GM23338 (cell line): Measurements from ENCODE around the gene GPR39.

Source experiments
- CREB1 ChIP-seq: fragments of 250-450 bp; sonication (Bioruptor Pico); IDR thresholded peaks from 2 replicates; pipeline ENCODE4 v1.5.0; 2020; ENCODE audit warnings: low read depth, mild to moderate bottlenecking, moderate library complexity
- ETS1 ChIP-seq: IDR thresholded peaks from 2 replicates; pipeline ENCODE4 v1.6.1; 2016; ENCODE audit warnings: antibody characterized with exemption
- EZH2 ChIP-seq: fragments of 200-600 bp; sonication (generic); IDR thresholded peaks from one replicate; pipeline ENCODE4 v1.8.0; 2017; ENCODE audit warnings: antibody characterized with exemption, mild to moderate bottlenecking, low read depth; ENCODE audit not compliant: unreplicated experiment
- EZH2phosphoT487 ChIP-seq: fragments of 200-600 bp; sonication (generic); IDR thresholded peaks from one replicate; pipeline ENCODE4 v1.8.1; 2018; ENCODE audit warnings: antibody characterized with exemption; ENCODE audit not compliant: unreplicated experiment
- JUNB ChIP-seq: IDR thresholded peaks from one replicate; pipeline ENCODE4 v1.6.1; 2016; ENCODE audit warnings: antibody characterized with exemption; ENCODE audit not compliant: unreplicated experiment
- POLR2AphosphoS5 ChIP-seq: IDR thresholded peaks from 2 replicates; pipeline ENCODE4 v1.6.1; 2016; ENCODE audit warnings: antibody characterized with exemption, low read depth
- REST ChIP-seq: IDR thresholded peaks from one replicate; pipeline ENCODE4 v1.6.1; 2018; ENCODE audit warnings: antibody characterized with exemption; ENCODE audit not compliant: unreplicated experiment
- TF ChIP-seq, protein P1 (sequence below), 2 experiments: fragments of 200-600 bp in 1 of 2; sonication (generic) in 1 of 2; conservative IDR thresholded peaks; 2 replicates each; pipeline versions ENCODE4 v1.5.1 to v1.6.1; 2016 to 2017; ENCODE audit warnings: antibody characterized with exemption in 2 of 2, low read depth in 2 of 2, mild to moderate bottlenecking in 2 of 2, moderate library complexity in 1 of 2

- TF ChIP-seq, protein P1, sequence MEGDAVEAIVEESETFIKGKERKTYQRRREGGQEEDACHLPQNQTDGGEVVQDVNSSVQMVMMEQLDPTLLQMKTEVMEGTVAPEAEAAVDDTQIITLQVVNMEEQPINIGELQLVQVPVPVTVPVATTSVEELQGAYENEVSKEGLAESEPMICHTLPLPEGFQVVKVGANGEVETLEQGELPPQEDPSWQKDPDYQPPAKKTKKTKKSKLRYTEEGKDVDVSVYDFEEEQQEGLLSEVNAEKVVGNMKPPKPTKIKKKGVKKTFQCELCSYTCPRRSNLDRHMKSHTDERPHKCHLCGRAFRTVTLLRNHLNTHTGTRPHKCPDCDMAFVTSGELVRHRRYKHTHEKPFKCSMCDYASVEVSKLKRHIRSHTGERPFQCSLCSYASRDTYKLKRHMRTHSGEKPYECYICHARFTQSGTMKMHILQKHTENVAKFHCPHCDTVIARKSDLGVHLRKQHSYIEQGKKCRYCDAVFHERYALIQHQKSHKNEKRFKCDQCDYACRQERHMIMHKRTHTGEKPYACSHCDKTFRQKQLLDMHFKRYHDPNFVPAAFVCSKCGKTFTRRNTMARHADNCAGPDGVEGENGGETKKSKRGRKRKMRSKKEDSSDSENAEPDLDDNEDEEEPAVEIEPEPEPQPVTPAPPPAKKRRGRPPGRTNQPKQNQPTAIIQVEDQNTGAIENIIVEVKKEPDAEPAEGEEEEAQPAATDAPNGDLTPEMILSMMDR (conservative IDR thresholded peaks at IDR 0.05; ENCODE audit: low read depth in 2 of 2) = peak; percentile 65 to 74
- no peak for TF ChIP-seq EZH2phosphoT487
- TF ChIP-seq REST = no peak
- TF ChIP-seq EZH2 = no peak
- no peak for TF ChIP-seq POLR2AphosphoS5
- TF ChIP-seq JUNB = no peak
- TF ChIP-seq CREB1 (CRISPR knock-in tag) = no peak
- TF ChIP-seq ETS1 = no peak
These were observed 32.2 kb downstream of the GPR39 start for GRCh38 chr2:132448771-132449170.
